ENCODE results near the gene VSTM2L. TPM values are rescaled to one million over a fixed set of nuclear protein-coding genes. Genes with fewer than 3 reads are reported as not detected.

The VSTM2L gene
- total RNA-seq, 3 donors from 2014 or later (not counting 1 experiment from before 2014, with no cell fraction given): 0.18 TPM; not detected in 2

DNA sequence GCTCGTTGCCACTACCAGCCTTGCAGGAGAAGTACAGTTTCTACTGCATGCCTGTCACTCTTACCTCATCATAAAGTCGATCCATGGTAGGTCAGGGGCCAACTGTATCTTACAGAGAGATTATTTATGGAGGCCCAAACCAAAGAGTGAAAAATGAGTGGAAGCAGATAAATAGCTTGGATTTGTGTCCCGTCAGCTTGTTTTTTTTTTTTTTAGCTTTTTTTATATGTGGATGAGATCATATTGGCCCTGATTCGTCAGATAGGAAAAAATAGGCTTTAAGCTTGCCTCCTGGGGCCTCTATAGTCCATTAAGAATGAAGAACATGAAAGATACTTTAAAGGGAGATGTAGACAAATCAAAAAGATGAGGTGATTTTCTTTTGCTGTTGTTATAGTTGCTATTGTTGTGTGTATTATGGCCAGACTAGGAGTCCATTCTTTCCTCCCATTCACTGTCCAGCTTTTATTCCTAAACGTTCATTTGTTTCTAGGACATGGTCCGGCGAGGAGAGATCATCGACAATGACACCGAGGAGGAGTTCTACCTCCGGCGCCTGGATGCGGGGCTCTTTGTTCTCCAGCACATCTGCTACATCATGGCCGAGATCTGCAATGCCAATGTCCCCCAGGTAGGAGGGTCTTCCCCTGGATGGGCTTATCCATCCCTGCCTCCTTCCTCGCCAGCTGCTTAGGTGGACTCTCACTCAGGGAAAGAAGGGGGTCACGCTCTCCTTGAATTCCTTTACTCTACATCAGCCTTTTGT is 43.3 kb upstream of the VSTM2L start:
- Mint-ChIP-seq H3K27me3 (ENCODE audit: low read depth in 2 of 2) (no peaks in the 10 kb centered on the region), H3K36me3 (no peaks in the 10 kb centered on the region), H3K4me1 (no peaks in the 10 kb centered on the region), H3K27ac (no peak overlapping the region), H3K9me3 (no peaks in the 10 kb centered on the region), H3K4me3 (no peak overlapping the region)
- Histone ChIP-seq H3K4me1 (ENCODE audit: control insufficient read depth, insufficient read depth, low read length) (no peaks in the 10 kb centered on the region), H3K9me3 (ENCODE audit: control insufficient read depth, insufficient read depth, low read length) (no peaks in the 10 kb centered on the region), H3K27ac (ENCODE audit: low read length) (no peak overlapping the region), H3K4me3 (ENCODE audit: low read length) (no peak overlapping the region), H3K27me3 (ENCODE audit: control insufficient read depth, insufficient read depth, low read length) (no peaks in the 10 kb centered on the region), H3K36me3 (ENCODE audit: control insufficient read depth, insufficient read depth, low read length) (peaks cover 33% of the 10 kb centered on the region)
- no peak for DNase-seq
- ATAC-seq: no peak
- intact Hi-C loops (cut with micrococcal nuclease): no loop called here
- TF ChIP-seq, protein P1, sequence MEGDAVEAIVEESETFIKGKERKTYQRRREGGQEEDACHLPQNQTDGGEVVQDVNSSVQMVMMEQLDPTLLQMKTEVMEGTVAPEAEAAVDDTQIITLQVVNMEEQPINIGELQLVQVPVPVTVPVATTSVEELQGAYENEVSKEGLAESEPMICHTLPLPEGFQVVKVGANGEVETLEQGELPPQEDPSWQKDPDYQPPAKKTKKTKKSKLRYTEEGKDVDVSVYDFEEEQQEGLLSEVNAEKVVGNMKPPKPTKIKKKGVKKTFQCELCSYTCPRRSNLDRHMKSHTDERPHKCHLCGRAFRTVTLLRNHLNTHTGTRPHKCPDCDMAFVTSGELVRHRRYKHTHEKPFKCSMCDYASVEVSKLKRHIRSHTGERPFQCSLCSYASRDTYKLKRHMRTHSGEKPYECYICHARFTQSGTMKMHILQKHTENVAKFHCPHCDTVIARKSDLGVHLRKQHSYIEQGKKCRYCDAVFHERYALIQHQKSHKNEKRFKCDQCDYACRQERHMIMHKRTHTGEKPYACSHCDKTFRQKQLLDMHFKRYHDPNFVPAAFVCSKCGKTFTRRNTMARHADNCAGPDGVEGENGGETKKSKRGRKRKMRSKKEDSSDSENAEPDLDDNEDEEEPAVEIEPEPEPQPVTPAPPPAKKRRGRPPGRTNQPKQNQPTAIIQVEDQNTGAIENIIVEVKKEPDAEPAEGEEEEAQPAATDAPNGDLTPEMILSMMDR (IDR thresholded peaks at IDR 0.05): no peak
- WGBS (ENCODE audit: insufficient coverage): 91% methylated on average over 13 of the region's 15 CpGs

DNA sequence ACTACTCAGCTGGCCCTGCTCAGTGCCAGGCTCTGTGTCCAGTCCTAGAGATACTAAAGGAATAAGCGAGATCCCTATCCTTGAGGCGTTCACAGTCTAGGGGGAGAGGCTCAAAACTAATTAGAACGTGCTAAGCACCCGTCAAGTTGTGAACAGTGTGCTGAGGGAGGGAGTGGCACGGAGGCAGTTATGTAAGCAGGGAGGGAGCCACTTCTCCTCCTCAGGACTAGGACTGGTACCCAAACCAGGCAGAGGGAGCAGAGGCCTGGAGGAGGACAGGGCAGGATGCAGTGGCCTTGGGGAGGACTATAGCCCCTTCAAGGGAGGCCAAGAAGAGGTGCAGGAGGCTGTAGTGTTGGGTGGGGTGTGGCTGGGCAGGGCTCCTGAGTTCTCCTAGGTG is 39.6 kb upstream of the VSTM2L start:
- WGBS (ENCODE audit: insufficient coverage): 99% methylated on average over 5 of the region's 5 CpGs
- Histone ChIP-seq H3K27ac (ENCODE audit: low read length) (no peak overlapping the region), H3K9me3 (ENCODE audit: control insufficient read depth, insufficient read depth, low read length) (no peaks in the 10 kb centered on the region), H3K4me1 (ENCODE audit: control insufficient read depth, insufficient read depth, low read length) (no peaks in the 10 kb centered on the region), H3K4me3 (ENCODE audit: low read length) (no peak overlapping the region), H3K36me3 (ENCODE audit: control insufficient read depth, insufficient read depth, low read length) (peaks cover 36% of the 10 kb centered on the region), H3K27me3 (ENCODE audit: control insufficient read depth, insufficient read depth, low read length) (no peaks in the 10 kb centered on the region)
- Mint-ChIP-seq H3K36me3 (no peaks in the 10 kb centered on the region), H3K9me3 (no peaks in the 10 kb centered on the region), H3K4me1 (no peaks in the 10 kb centered on the region), H3K27ac (peak overlapping the region in 1 of 2 donors; percentile 35), H3K27me3 (ENCODE audit: low read depth in 2 of 2) (no peaks in the 10 kb centered on the region), H3K4me3 (no peak overlapping the region)
- intact Hi-C loops (cut with micrococcal nuclease): no loop called here
- TF ChIP-seq, protein P1 (IDR thresholded peaks at IDR 0.05): no peak
- ATAC-seq (no peak), DNase-seq (no peak)

DNA sequence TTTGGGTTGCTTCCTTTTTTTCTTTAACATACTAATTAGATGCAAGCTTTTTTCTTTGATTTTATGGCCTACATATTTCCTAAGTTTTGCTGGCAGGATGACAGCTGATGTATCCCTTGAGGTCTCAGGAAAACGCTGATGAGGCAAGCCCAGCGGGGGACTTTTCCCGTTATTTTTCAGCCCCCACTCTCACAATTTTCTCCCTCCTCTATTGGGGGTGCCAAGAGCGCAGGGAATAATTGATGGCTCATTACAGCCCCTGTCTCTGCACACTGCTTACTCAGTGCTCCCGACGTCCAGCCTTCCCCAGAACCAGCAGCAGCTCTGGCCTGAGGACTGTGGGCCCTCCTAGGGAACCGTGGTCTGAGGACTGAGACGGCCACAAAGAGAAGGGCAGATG is 38.6 kb upstream of the VSTM2L start:
- intact Hi-C loops (cut with micrococcal nuclease): no loop called here
- ATAC-seq (no peak), DNase-seq (no peak)
- Mint-ChIP-seq H3K4me3 (no peak overlapping the region), H3K27ac (no peak overlapping the region), H3K4me1 (no peaks in the 10 kb centered on the region), H3K27me3 (ENCODE audit: low read depth in 2 of 2) (no peaks in the 10 kb centered on the region), H3K36me3 (no peaks in the 10 kb centered on the region), H3K9me3 (no peaks in the 10 kb centered on the region)
- no peaks in the 10 kb centered on the region for H3K4me1 ChIP-seq (ENCODE audit: control insufficient read depth, insufficient read depth, low read length)
- WGBS (ENCODE audit: insufficient coverage): 70% methylated on average over 8 of the region's 8 CpGs
- H3K27me3 ChIP-seq (ENCODE audit: control insufficient read depth, insufficient read depth, low read length): no peaks in the 10 kb centered on the region
- TF ChIP-seq, protein P1 (IDR thresholded peaks at IDR 0.05): no peak
- peaks cover 39% of the 10 kb centered on the region for H3K36me3 ChIP-seq (ENCODE audit: control insufficient read depth, insufficient read depth, low read length)
- no peak overlapping the region for H3K4me3 ChIP-seq (ENCODE audit: low read length)
- no peak overlapping the region for H3K27ac ChIP-seq (ENCODE audit: low read length)
- no peaks in the 10 kb centered on the region for H3K9me3 ChIP-seq (ENCODE audit: control insufficient read depth, insufficient read depth, low read length)

DNA sequence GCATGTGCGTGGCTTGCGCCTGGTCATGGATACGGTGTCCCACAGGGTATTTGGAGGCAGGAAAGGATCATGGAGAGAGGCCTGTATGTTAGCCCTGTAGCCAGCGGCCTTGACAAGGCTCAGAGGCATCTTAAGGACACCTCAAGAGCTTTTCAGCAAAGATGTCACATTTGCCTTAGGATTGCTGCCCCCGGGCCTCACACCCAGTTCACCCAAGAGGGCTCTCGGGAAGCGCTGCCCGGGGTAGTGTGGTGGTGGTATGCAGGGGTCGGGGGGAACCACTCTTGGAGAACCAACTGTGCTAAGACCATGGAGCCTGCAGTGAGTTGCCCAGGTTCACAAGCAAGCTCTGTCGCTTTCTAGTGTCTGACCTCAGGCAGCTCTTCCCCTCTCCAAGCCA is 36.9 kb upstream of the VSTM2L start:
- intact Hi-C loops (cut with micrococcal nuclease): no loop called here
- TF ChIP-seq, protein P1 (IDR thresholded peaks at IDR 0.05): no peak
- no peak for DNase-seq
- Mint-ChIP-seq H3K27ac (no peak overlapping the region), H3K4me1 (peaks cover 0 to 7% of the 10 kb centered on the region in 2 donors), H3K9me3 (no peaks in the 10 kb centered on the region), H3K36me3 (peaks cover 7% of the 10 kb centered on the region), H3K4me3 (no peak overlapping the region), H3K27me3 (ENCODE audit: low read depth in 2 of 2) (no peaks in the 10 kb centered on the region)
- H3K27ac ChIP-seq (ENCODE audit: low read length): no peak overlapping the region
- H3K4me3 ChIP-seq (ENCODE audit: low read length): no peak overlapping the region
- peaks cover 38% of the 10 kb centered on the region for H3K36me3 ChIP-seq (ENCODE audit: control insufficient read depth, insufficient read depth, low read length)
- H3K9me3 ChIP-seq (ENCODE audit: control insufficient read depth, insufficient read depth, low read length): no peaks in the 10 kb centered on the region
- no peaks in the 10 kb centered on the region for H3K27me3 ChIP-seq (ENCODE audit: control insufficient read depth, insufficient read depth, low read length)
- 98% methylated on average over 10 of the region's 10 CpGs for WGBS (ENCODE audit: insufficient coverage)
- no peak for ATAC-seq
- no peaks in the 10 kb centered on the region for H3K4me1 ChIP-seq (ENCODE audit: control insufficient read depth, insufficient read depth, low read length)
